Mesodermal cell (in vitro differentiated cells): ENCODE measurements around the gene CSN1S1.
"Not testable (repeated sequence)": the region's sequence is repeated elsewhere in the genome, so short reads cannot be mapped to it uniquely, and the experiment has no call there.

ENCODE experiments used
- H3K27ac ChIP-seq: 2 replicates; pipeline ENCODE4 v1.7.0; 2013; ENCODE audit warnings: mild to moderate bottlenecking, low read depth, low read length, moderate library complexity; ENCODE audit not compliant: severe bottlenecking
- H3K36me3 ChIP-seq: 2 replicates; pipeline ENCODE4 v1.7.1; 2013; ENCODE audit warnings: mild to moderate bottlenecking, low read length, moderate library complexity; ENCODE audit not compliant: control insufficient read depth, insufficient read depth
- H3K4me1 ChIP-seq: one replicate; pipeline ENCODE4 v1.7.1; 2013; ENCODE audit warnings: mild to moderate bottlenecking, low read length; ENCODE audit not compliant: insufficient read depth, control insufficient read depth, poor library complexity, severe bottlenecking
- H3K4me3 ChIP-seq: 2 replicates; pipeline ENCODE4 v1.7.0; 2013; ENCODE audit warnings: low read length, control low read depth, mild to moderate bottlenecking; ENCODE audit not compliant: insufficient read depth, poor library complexity, severe bottlenecking; ENCODE audit errors: extremely low read depth
- H3K9me3 ChIP-seq: 2 replicates; pipeline ENCODE4 v1.7.1; 2013; ENCODE audit warnings: mild to moderate bottlenecking, low read length, moderate library complexity; ENCODE audit not compliant: control insufficient read depth
- WGBS, 2 experiments: methylation state at CpG; one replicate each; pipeline ENCODE4 v1.1.5; 2013; ENCODE audit warnings: missing lambda C conversion rate in 2 of 2; ENCODE audit not compliant: insufficient coverage in 2 of 2; 5-methylcytosine and 5-hydroxymethylcytosine counted together

CSN1S1 gene

DNA sequence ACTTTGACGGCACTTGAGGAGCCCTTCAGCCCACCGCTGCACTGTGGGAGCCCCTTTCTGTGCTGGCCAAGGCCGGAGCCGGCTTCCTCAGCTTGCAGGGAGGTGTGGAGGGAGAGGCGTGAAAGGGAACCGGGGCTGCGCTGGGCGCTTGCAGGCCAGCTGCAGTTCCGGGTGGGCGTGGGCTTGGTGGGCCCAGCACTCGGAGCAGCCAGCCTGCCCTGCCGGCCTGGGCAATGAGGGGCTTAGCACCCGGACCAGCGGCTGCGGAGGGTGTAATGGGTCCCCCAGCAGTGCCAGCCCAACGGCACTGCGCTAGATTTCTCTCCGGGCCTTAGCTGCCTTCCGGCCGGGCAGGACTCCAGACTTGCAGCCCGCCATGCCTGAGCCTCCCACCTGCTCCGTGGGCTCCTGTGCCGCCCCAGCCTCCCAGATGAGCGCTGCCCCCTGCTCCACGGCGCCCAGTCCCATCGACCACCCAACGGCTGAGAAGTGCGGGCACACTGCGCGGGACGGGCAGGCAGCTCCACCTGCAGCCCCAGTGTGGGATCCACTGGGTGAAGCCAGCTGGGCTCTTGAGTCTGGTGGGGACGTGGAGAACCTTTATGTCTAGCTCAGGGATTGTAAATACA lies 7.0 kb upstream of the CSN1S1 start:
- not testable (repeated sequence) for H3K36me3 ChIP-seq

DNA sequence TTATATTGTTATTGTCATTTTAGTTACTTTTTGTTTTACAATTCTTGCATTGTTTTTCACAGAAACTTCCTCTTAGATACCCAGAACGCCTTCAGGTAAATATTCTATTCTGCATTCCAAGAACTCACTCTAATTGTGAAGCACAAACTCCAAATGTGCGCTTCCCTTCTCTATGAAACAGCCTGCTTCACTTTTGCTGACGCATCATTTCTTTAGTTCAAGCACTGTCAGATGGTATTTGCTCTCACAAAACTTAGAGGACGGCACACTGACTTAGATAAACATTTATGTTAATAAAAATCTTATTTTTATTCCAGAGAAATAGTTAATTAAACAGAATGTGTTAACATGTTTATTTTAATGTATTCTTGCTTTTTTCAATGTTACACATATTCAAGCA lies 3.3 kb downstream of the CSN1S1 start:
- Histone ChIP-seq H3K9me3 (no peaks in the 10 kb centered on the region), H3K27ac (no peak overlapping the region), H3K36me3 (no peaks in the 10 kb centered on the region), H3K4me1 (peaks cover 6% of the 10 kb centered on the region), H3K4me3 (no peak overlapping the region)
- 83 to 85% methylated on average over 3 of the region's 4 CpGs for WGBS, 2 experiments

More for the DNA sequence above, 7.0 kb upstream of the CSN1S1 start:
- 93 to 96% methylated on average over 25 to 29 of the region's 33 CpGs for WGBS, 2 experiments
- not testable (repeated sequence) for H3K4me3 ChIP-seq, H3K27ac ChIP-seq, H3K4me1 ChIP-seq, H3K9me3 ChIP-seq

DNA sequence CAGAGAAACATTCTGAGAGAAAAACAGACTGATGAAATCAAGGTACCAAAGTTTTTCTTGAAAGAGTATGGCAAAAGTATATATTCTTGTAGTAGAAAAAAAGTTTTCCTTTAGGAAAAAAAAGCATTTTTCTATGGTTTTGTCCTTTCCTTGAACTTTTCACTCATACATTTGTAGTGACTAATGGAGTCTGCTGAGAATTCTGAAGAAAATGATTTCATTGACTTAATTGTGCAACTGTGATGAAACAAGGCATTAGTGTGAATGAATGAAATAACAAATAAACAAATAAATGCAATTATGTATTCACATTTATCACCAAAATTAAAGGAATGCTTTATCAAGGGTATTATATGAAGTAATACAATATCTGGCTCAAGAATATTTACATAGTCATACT lies 5.7 kb downstream of the CSN1S1 start:
- Histone ChIP-seq H3K36me3 (no peaks in the 10 kb centered on the region), H3K27ac (no peak overlapping the region), H3K4me3 (no peak overlapping the region), H3K9me3 (no peaks in the 10 kb centered on the region), H3K4me1 (peaks cover 6% of the 10 kb centered on the region)

DNA sequence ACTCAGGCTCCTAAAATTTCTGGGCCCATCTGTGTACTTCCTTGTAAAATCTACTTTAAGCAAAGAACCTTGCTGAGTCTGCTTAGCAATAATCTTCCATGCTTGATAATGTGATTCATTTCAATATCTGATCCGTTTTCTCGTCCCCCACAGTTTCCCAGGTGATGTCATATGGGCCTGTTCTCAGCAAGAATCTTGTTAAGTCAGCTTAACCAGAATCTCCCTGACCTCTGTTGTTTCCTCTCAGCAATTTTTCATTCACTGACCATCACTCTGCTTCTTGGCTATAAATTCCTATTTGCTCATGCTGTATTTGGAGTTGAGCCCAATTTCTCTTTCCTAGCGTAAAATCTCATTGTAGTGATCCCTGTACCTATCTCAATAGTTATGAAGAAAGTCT lies 20.7 kb downstream of the CSN1S1 start:
- H3K36me3 ChIP-seq: no peaks in the 10 kb centered on the region
- H3K4me3 ChIP-seq: no peak overlapping the region
- H3K4me1 ChIP-seq: no peaks in the 10 kb centered on the region
- no peaks in the 10 kb centered on the region for H3K9me3 ChIP-seq
- H3K27ac ChIP-seq: no peak overlapping the region
- whole genome bisulfite sequencing, 2 experiments: 89 to 100% methylated on average over 2 to 3 of the region's 3 CpGs

DNA sequence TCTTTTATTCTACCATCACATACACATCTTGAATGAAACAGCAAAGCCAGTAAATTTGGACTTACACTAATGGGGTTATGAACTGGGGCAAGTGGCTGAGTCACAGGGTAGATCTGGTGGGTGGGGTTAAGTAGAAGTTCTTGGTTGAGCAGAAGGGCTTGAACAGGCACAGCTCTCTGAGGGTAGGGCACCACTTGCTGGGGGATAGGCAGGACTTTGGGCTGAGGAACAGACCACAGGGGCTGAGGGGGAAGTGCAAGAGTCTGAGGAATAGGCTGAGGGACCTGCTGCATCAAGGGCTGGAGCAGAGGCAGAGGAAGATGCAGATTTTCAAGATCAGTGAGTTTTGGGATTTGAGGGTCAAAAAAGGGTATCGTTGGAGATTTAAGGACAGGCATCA lies 26.3 kb downstream of the CSN1S1 start:
- WGBS, 2 experiments: 83 to 100% methylated on average over 1 of the region's 1 CpG
- Histone ChIP-seq H3K4me1 (no peaks in the 10 kb centered on the region), H3K4me3 (no peak overlapping the region)

DNA sequence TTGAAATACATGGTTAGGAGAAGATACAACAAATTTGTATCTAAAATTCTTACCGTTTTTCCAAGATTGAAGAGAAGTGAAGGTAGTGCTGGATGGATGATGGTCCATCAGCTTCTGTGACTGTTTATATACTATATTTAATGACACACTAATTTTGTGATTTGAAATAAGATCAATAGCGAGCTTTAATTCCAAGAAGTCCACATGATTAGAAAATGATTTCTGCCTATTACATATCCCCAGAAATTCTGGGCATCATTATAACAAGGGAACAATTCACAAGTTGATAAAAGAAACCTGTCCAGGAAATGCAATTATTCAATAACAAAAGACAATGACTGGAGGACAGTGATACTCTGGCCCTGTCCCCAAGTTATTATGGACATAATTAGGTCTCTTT lies 34.8 kb downstream of the CSN1S1 start, which contains the start of gene CSN2:
CSN2 (minus strand) TSS at position 101 of the 400 bp plus-strand sequence. CDS start 4,733 bp downstream, outside the sequence.
- no CpG with 5 or more reads among the region's 2 CpGs for WGBS, 2 experiments
- Histone ChIP-seq H3K4me1 (no peaks in the 10 kb centered on the region), H3K36me3 (no peaks in the 10 kb centered on the region), H3K27ac (no peak within 1 kb of the TSS), H3K4me3 (no peak within 1 kb of the TSS), H3K9me3 (no peaks in the 10 kb centered on the region)

More for the DNA sequence above, 26.3 kb downstream of the CSN1S1 start:
- Histone ChIP-seq H3K36me3 (no peaks in the 10 kb centered on the region), H3K27ac (no peak overlapping the region), H3K9me3 (no peaks in the 10 kb centered on the region)

DNA sequence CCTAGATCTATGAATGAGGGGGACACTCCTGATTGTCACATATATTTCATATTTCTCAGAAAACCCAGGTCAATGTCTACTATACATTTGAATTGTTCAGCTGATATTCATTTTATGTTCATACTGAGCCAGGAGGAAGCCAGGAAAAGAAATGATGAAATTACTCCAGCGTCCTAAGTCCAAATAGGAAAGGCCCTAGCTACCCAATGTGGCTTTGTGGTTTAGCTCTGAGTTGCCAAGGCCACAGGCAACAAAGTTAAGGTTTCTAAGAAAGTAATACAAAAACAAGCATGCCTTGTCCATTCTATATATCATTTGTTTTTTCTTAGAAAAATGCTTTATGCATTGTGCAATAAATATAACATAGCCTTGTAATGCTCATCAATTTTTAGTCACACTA lies 39.2 kb downstream of the CSN1S1 start:
- H3K27ac ChIP-seq: no peak overlapping the region
- no peaks in the 10 kb centered on the region for H3K9me3 ChIP-seq
- no peak overlapping the region for H3K4me3 ChIP-seq
- no peaks in the 10 kb centered on the region for H3K4me1 ChIP-seq
- no peaks in the 10 kb centered on the region for H3K36me3 ChIP-seq
- WGBS, 2 experiments: no CpG with 5 or more reads among the region's 1 CpG

DNA sequence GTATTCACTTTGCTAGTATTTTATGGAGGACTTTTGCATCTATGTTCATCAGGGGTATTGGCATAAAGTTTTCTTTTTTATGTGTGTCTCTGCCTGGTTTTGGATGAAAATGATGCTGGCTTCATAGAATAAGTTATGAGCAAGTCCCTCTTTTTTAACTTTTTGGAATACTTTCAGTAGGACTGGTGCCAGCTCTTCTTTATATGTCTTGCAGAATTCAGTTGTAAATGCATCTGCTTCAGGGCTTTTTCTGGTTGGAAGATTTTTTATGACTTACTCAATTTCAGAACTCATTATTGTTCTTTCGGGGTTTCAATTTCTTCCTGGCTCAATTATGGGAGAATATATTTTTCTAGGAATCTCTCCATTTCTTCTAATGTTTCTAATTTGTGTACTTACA lies 43.8 kb downstream of the CSN1S1 start:
- H3K4me3 ChIP-seq: no peak overlapping the region
- H3K4me1 ChIP-seq: no peaks in the 10 kb centered on the region
- H3K9me3 ChIP-seq: no peaks in the 10 kb centered on the region
- H3K27ac ChIP-seq: no peak overlapping the region
- WGBS, 2 experiments: no CpG with 5 or more reads among the region's 1 CpG
- no peaks in the 10 kb centered on the region for H3K36me3 ChIP-seq

DNA sequence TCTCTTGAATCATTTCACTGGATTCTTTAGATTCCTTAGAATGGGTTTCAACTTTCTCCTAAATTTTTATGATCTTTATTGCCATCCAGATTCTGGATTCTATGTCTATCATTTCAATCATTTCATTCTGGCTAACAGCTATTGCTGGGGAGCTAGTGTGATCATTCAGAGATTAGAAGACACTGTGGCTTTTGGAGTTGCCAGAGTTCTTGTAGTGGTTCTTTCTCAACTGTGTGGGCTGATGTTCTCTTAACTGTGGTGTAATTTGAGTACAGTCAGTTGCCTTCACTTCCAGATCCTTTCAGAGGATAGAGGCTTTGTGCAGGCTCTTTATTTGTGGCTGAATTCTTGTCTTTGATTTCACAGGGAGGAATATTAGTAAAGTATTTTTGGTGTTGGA lies 46.7 kb downstream of the CSN1S1 start:
- no peak overlapping the region for H3K27ac ChIP-seq
- no peaks in the 10 kb centered on the region for H3K36me3 ChIP-seq
- H3K9me3 ChIP-seq: no peaks in the 10 kb centered on the region
- H3K4me1 ChIP-seq: no peaks in the 10 kb centered on the region
- H3K4me3 ChIP-seq: no peak overlapping the region

DNA sequence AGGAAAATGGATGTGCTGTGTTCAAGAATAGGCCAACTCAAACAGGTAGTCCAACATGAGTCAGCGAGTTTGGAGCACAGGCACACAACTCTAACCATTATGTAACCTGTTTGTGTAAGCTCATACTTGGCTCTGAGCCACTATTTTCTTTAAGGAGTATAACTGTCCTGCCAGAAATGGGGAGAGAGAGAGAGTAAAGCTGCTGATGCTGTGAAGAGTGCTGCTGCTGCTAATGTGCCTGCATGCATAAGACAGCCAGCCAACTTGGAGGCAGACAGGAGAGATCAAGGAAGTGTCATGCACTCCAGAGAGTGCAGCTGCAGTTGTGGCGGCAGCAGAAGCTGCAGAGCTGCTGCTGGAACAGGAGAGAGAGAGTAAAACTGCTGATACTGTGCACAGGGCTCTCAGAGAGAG lies 53.2 kb downstream of the CSN1S1 start:
- no peaks in the 10 kb centered on the region for H3K4me1 ChIP-seq
- no peaks in the 10 kb centered on the region for H3K9me3 ChIP-seq
- no peak overlapping the region for H3K27ac ChIP-seq
- H3K36me3 ChIP-seq: no peaks in the 10 kb centered on the region
- WGBS, 2 experiments: 67 to 83% methylated on average over 1 of the region's 2 CpGs
- no peak overlapping the region for H3K4me3 ChIP-seq

DNA sequence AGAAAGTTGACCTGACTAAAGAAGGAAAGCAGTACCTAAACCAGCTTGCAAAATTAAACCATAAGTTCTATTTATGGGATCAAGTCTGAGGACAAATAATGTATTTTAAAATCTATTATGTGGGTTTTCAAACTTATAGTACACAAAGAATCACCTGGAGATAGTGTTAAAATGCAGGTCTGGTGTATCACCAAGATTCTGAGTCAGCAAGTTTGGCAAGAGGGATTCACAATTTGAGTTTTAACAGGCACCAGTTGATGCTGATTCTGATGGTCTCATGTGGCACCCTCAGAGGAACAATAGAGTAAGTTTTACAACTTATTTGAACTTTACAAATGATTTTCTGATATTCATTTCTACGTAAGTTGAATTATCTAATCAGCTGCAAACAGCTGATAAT lies 55.8 kb downstream of the CSN1S1 start:
- H3K36me3 ChIP-seq: no peaks in the 10 kb centered on the region
- H3K4me3 ChIP-seq: no peak overlapping the region
- H3K27ac ChIP-seq: no peak overlapping the region
- H3K9me3 ChIP-seq: no peaks in the 10 kb centered on the region
- no CpG with 5 or more reads among the region's 1 CpG for WGBS, 2 experiments
- no peaks in the 10 kb centered on the region for H3K4me1 ChIP-seq
